K562 (cell line): ENCODE measurements around the gene TYMP. TPM values are rescaled to one million over a fixed set of nuclear protein-coding genes. Genes with fewer than 3 reads are reported as not detected.

Source experiments
- CTBP1 ChIP-seq: fragments of 450-650 bp; IDR thresholded peaks from 2 replicates; pipeline ENCODE4 v1.6.1; 2016; ENCODE audit warnings: borderline replicate concordance
- DPF2 ChIP-seq: fragments of 450-650 bp; IDR thresholded peaks from 2 replicates; pipeline ENCODE4 v1.6.1; 2016
- FOXJ3 ChIP-seq: sonication (generic); formaldehyde crosslinking; IDR thresholded peaks from 2 replicates; pipeline ENCODE4 v1.4.0; 2020; ENCODE audit warnings: mild to moderate bottlenecking, missing genetic modification reagents
- GABPB2 ChIP-seq: fragments of 250-450 bp; sonication (Bioruptor Pico); conservative IDR thresholded peaks from 2 replicates; pipeline ENCODE4 v1.5.1; 2021; ENCODE audit warnings: mild to moderate bottlenecking
- GTF2F1 ChIP-seq: IDR thresholded peaks from 2 replicates; pipeline ENCODE4 v1.6.1; 2011; ENCODE audit warnings: low read depth, low read length, improper control_type of control experiment
- HMGN3 ChIP-seq: IDR thresholded peaks from 2 replicates; pipeline ENCODE4 v1.6.1; 2011; ENCODE audit warnings: borderline replicate concordance, low read depth, mild to moderate bottlenecking, mixed read lengths, low read length; ENCODE audit not compliant: insufficient read length; ENCODE audit errors: extremely low read depth
- KAT7 ChIP-seq: sonication (generic); formaldehyde crosslinking; IDR thresholded peaks from 2 replicates; pipeline ENCODE4 v1.8.0; 2022; ENCODE audit warnings: missing genetic modification reagents, mild to moderate bottlenecking, borderline replicate concordance
- LCOR ChIP-seq: sonication (generic); formaldehyde crosslinking; IDR thresholded peaks from 2 replicates; pipeline ENCODE4 v1.8.0; 2022; ENCODE audit warnings: mild to moderate bottlenecking, missing genetic modification reagents
- NFE2 ChIP-seq: IDR thresholded peaks from 2 replicates; pipeline ENCODE4 v1.6.1; 2014; ENCODE audit warnings: antibody characterized with exemption, low read depth
- RUNX1 ChIP-seq: sonication (generic); IDR thresholded peaks from 2 replicates; pipeline ENCODE4 v1.6.1; 2016; ENCODE audit warnings: antibody characterized with exemption, low read depth
- TOE1 ChIP-seq, 2 experiments: fragments of 450-650 bp in 1 of 2; sonication (generic) in 1 of 2; formaldehyde crosslinking in 1 of 2; IDR thresholded peaks; 2 replicates each; pipeline versions ENCODE4 v1.7.1 to v1.8.0; 2016 to 2022; ENCODE audit warnings: borderline replicate concordance in 2 of 2, mild to moderate bottlenecking in 2 of 2, antibody characterized with exemption in 1 of 2, inconsistent platforms in 1 of 2, low read depth in 1 of 2, missing genetic modification reagents in 1 of 2, moderate library complexity in 1 of 2
- YY1 ChIP-seq, 3 experiments: IDR thresholded peaks; 2 replicates each; pipeline ENCODE4 v1.6.1; 2011; ENCODE audit warnings: low read length in 2 of 3, mild to moderate bottlenecking in 2 of 3, moderate library complexity in 2 of 3, borderline replicate concordance in 1 of 3, control low read depth in 1 of 3, low read depth in 1 of 3; ENCODE audit not compliant: insufficient read depth in 3 of 3, insufficient replicate concordance in 2 of 3, control insufficient read depth in 1 of 3, insufficient read length in 1 of 3; ENCODE audit errors: extremely low read depth in 1 of 3
- ZNF217 ChIP-seq: sonication (generic); formaldehyde crosslinking; IDR thresholded peaks from 2 replicates; pipeline ENCODE4 v1.8.0; 2022; ENCODE audit warnings: mild to moderate bottlenecking, missing genetic modification reagents
- ZNF76 ChIP-seq: fragments of 250-450 bp; sonication (Bioruptor Pico); IDR thresholded peaks from 2 replicates; pipeline ENCODE4 v1.4.0; 2020; ENCODE audit warnings: mild to moderate bottlenecking, moderate library complexity, borderline replicate concordance
- polyA plus RNA-seq, 8 experiments: library from polyadenylated mRNA; depleted of rRNA in 4 of 8; stranded (reverse) in 5 of 8; unstranded in 3 of 8; fragments of >200 nt; fragmentation: Nextera tagmentation in 2 of 8; fragmentation: Illumina TruSeq in 1 of 8; extraction: Ambion mirVana in 2 of 8; extraction: Trizol in 1 of 8; gene quantifications; 2 replicates each; pipeline versions ENCODE4 v1.2.1 to v1.2.3, GENCODE V29; 2011 to 2014; ENCODE audit warnings: inconsistent platforms in 1 of 8, missing spikeins in 1 of 8
- total RNA-seq, 7 experiments: library from RNA; depleted of rRNA in 6 of 7; stranded (reverse); fragments of >200 nt in 6 of 7; fragmentation: Illumina TruSeq in 2 of 7; extraction: Trizol in 2 of 7; gene quantifications; 2 replicates each; pipeline versions ENCODE4 v1.2.1 to v1.2.3, GENCODE V29; 2011 to 2021; ENCODE audit warnings: low replicate concordance in 1 of 7
- TF ChIP-seq, protein P1 (sequence below): sonication (generic); formaldehyde crosslinking; IDR thresholded peaks from 2 replicates; pipeline ENCODE4 v1.8.1; 2023; ENCODE audit warnings: mild to moderate bottlenecking, missing genetic modification reagents
- TF ChIP-seq, protein P2 (sequence below), 2 experiments: fragments of 450-650 bp in 1 of 2; sonication (generic) in 1 of 2; formaldehyde crosslinking; conservative IDR thresholded peaks; 2 replicates each; pipeline versions ENCODE4 v1.4.0 to v1.8.1; 2020 to 2022; ENCODE audit warnings: mild to moderate bottlenecking in 1 of 2, missing genetic modification reagents in 1 of 2
- TF ChIP-seq, protein P3 (sequence below): sonication (generic); formaldehyde crosslinking; IDR thresholded peaks from 2 replicates; pipeline ENCODE4 v1.8.0; 2022; ENCODE audit warnings: mild to moderate bottlenecking, missing genetic modification reagents

Gene TYMP
- total and polyA plus RNA-seq, 9 of the 15 experiments (the other 6 are each of a cell fraction or from before 2014, with no cell fraction given), result 0.03 to 4.0 (median 2.4) TPM; not detected in 4

GRCh38 chr22:50526108-50526833, 3.5 kb downstream of the TYMP start (continued):
- TF ChIP-seq YY1 (IDR thresholded peaks at IDR 0.05; ENCODE audit: borderline replicate concordance in 1 of 3, control insufficient read depth in 1 of 3, extremely low read depth in 1 of 3, insufficient read depth in 3 of 3, insufficient read length in 1 of 3, insufficient replicate concordance in 2 of 3, low read depth in 1 of 3, low read length in 2 of 3) (peak in 2 of 3 experiments; percentile 35 to 39), LCOR (no peak), CTBP1 (peak; percentile 42), NFE2 (no peak), GABPB2 (CRISPR knock-in tag) (no peak), TOE1 (IDR thresholded peaks at IDR 0.05; ENCODE audit: borderline replicate concordance) (no peak), TOE1 (CRISPR knock-in tag; IDR thresholded peaks at IDR 0.05; ENCODE audit: borderline replicate concordance, low read depth) (no peak), ZNF76 (CRISPR knock-in tag) (peak; percentile 52; the same call in 1 of the 2 replicates), ZNF217 (CRISPR knock-in tag) (no peak), DPF2 (0 out of 2 replicates have a peak, but pooled peaks have one; percentile 32), FOXJ3 (CRISPR knock-in tag) (no peak), RUNX1 (no peak), GTF2F1 (no peak), KAT7 (CRISPR knock-in tag) (0 out of 2 replicates have a peak, but pooled peaks have one; percentile 63), HMGN3 (no peak)
- TF ChIP-seq, protein P1, sequence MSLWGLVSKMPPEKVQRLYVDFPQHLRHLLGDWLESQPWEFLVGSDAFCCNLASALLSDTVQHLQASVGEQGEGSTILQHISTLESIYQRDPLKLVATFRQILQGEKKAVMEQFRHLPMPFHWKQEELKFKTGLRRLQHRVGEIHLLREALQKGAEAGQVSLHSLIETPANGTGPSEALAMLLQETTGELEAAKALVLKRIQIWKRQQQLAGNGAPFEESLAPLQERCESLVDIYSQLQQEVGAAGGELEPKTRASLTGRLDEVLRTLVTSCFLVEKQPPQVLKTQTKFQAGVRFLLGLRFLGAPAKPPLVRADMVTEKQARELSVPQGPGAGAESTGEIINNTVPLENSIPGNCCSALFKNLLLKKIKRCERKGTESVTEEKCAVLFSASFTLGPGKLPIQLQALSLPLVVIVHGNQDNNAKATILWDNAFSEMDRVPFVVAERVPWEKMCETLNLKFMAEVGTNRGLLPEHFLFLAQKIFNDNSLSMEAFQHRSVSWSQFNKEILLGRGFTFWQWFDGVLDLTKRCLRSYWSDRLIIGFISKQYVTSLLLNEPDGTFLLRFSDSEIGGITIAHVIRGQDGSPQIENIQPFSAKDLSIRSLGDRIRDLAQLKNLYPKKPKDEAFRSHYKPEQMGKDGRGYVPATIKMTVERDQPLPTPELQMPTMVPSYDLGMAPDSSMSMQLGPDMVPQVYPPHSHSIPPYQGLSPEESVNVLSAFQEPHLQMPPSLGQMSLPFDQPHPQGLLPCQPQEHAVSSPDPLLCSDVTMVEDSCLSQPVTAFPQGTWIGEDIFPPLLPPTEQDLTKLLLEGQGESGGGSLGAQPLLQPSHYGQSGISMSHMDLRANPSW, result no peak
- TF ChIP-seq, protein P2, sequence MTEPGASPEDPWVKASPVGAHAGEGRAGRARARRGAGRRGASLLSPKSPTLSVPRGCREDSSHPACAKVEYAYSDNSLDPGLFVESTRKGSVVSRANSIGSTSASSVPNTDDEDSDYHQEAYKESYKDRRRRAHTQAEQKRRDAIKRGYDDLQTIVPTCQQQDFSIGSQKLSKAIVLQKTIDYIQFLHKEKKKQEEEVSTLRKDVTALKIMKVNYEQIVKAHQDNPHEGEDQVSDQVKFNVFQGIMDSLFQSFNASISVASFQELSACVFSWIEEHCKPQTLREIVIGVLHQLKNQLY (CRISPR knock-in tag; conservative IDR thresholded peaks at IDR 0.05), result no peak
- TF ChIP-seq, protein P3, sequence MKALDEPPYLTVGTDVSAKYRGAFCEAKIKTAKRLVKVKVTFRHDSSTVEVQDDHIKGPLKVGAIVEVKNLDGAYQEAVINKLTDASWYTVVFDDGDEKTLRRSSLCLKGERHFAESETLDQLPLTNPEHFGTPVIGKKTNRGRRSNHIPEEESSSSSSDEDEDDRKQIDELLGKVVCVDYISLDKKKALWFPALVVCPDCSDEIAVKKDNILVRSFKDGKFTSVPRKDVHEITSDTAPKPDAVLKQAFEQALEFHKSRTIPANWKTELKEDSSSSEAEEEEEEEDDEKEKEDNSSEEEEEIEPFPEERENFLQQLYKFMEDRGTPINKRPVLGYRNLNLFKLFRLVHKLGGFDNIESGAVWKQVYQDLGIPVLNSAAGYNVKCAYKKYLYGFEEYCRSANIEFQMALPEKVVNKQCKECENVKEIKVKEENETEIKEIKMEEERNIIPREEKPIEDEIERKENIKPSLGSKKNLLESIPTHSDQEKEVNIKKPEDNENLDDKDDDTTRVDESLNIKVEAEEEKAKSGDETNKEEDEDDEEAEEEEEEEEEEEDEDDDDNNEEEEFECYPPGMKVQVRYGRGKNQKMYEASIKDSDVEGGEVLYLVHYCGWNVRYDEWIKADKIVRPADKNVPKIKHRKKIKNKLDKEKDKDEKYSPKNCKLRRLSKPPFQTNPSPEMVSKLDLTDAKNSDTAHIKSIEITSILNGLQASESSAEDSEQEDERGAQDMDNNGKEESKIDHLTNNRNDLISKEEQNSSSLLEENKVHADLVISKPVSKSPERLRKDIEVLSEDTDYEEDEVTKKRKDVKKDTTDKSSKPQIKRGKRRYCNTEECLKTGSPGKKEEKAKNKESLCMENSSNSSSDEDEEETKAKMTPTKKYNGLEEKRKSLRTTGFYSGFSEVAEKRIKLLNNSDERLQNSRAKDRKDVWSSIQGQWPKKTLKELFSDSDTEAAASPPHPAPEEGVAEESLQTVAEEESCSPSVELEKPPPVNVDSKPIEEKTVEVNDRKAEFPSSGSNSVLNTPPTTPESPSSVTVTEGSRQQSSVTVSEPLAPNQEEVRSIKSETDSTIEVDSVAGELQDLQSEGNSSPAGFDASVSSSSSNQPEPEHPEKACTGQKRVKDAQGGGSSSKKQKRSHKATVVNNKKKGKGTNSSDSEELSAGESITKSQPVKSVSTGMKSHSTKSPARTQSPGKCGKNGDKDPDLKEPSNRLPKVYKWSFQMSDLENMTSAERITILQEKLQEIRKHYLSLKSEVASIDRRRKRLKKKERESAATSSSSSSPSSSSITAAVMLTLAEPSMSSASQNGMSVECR, result 0 out of 2 replicates have a peak, but pooled peaks have one; percentile 32
